Lower lobe of right lung (tissue), 2 donors: ENCODE measurements around the gene CCNT2. TPM values are rescaled to one million over a fixed set of nuclear protein-coding genes. Genes with fewer than 3 reads are reported as not detected.

Source experiments
- ATAC-seq, 2 donors: fragments of 200-7000 bp; cut with Tn5 transposase; one replicate each; pipeline ENCODE4 v1.9.1; 2020 to 2022; ENCODE audit warnings: mild to moderate bottlenecking in 2 of 2, moderate library complexity in 2 of 2
- DNase-seq: peaks from one replicate; pipeline ENCODE4 v3.0.0-alpha.2; 2020
- H3K27ac ChIP-seq: fragments of 200-600 bp; one replicate; pipeline ENCODE4 v1.8.0; 2022
- H3K27me3 ChIP-seq: fragments of 200-600 bp; one replicate; pipeline ENCODE4 v1.8.0; 2022; ENCODE audit warnings: low read depth
- H3K36me3 ChIP-seq: fragments of 200-600 bp; one replicate; pipeline ENCODE4 v1.8.0; 2022; ENCODE audit warnings: mild to moderate bottlenecking
- H3K4me1 ChIP-seq: fragments of 200-600 bp; one replicate; pipeline ENCODE4 v1.8.0; 2022
- H3K4me3 ChIP-seq: fragments of 200-600 bp; one replicate; pipeline ENCODE4 v1.8.0; 2022; ENCODE audit warnings: mild to moderate bottlenecking
- H3K9me3 ChIP-seq: fragments of 200-600 bp; one replicate; pipeline ENCODE4 v1.8.0; 2022
- intact Hi-C: fragments of 100-400 bp; cut with DNase I; formaldehyde crosslinking; loops from one replicate; pipeline ENCODE4 v1.11.0; 2022
- total RNA-seq: library from RNA; stranded (reverse); fragmentation: NEBNext Ultra II Directional; extraction: Animal tissue kit (Norgen Biotek cat#: 25700); gene quantifications from one replicate; pipeline ENCODE4 v1.2.1, GENCODE V29; 2021
- TF ChIP-seq, protein P1 (sequence below): fragments of 200-600 bp; IDR thresholded peaks from one replicate; pipeline ENCODE4 v1.8.0; 2022; ENCODE audit warnings: antibody characterized with exemption, mild to moderate bottlenecking
- donor health status: DM: no; HTN: yes; CAD: no; lungs with severe emphysema.

The CCNT2 gene
- total RNA-seq, 1 donor from 2014 or later = 44.0 TPM

GRCh38 chr2:134949981-134950708 lies 31.5 kb downstream of the CCNT2 start:
- DNase-seq = no peak
- TF ChIP-seq, protein P1, sequence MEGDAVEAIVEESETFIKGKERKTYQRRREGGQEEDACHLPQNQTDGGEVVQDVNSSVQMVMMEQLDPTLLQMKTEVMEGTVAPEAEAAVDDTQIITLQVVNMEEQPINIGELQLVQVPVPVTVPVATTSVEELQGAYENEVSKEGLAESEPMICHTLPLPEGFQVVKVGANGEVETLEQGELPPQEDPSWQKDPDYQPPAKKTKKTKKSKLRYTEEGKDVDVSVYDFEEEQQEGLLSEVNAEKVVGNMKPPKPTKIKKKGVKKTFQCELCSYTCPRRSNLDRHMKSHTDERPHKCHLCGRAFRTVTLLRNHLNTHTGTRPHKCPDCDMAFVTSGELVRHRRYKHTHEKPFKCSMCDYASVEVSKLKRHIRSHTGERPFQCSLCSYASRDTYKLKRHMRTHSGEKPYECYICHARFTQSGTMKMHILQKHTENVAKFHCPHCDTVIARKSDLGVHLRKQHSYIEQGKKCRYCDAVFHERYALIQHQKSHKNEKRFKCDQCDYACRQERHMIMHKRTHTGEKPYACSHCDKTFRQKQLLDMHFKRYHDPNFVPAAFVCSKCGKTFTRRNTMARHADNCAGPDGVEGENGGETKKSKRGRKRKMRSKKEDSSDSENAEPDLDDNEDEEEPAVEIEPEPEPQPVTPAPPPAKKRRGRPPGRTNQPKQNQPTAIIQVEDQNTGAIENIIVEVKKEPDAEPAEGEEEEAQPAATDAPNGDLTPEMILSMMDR = no peak
- no peak overlapping the region for H3K27ac ChIP-seq

DNA sequence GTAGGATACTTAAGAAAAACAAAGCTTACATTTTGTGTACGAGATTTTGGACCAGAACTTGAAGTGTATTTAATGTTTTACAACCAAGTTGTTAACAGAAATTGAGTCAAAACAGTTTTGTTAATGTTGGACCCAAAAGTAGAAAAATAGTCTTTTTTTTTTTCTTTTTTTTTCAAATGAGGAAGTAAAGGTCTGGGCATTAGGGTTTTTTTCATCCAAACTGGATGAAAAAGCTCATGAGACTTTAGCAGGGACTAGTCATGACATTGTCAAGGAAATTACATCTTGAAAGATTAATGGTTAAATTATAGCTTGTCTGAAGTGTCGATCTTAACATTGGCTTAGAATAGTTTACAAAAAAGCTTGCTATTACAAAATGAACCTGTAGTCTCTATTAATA lies 32.3 kb downstream of the CCNT2 start:
- TF ChIP-seq, protein P1 = no peak
- ATAC-seq (no peak), DNase-seq (no peak)
- Histone ChIP-seq H3K36me3 (peaks cover 96% of the 10 kb centered on the region), H3K27me3 (no peaks in the 10 kb centered on the region), H3K4me1 (no peaks in the 10 kb centered on the region), H3K9me3 (no peaks in the 10 kb centered on the region), H3K27ac (no peak overlapping the region), H3K4me3 (no peak overlapping the region)
- intact Hi-C loops = no loop called here

More at GRCh38 chr2:134949981-134950708, 31.5 kb downstream of the CCNT2 start:
- intact Hi-C loops = no loop called here
- no peaks in the 10 kb centered on the region for H3K9me3 ChIP-seq
- H3K4me1 ChIP-seq = no peaks in the 10 kb centered on the region
- no peak for ATAC-seq
- peaks cover 89% of the 10 kb centered on the region for H3K36me3 ChIP-seq
- H3K27me3 ChIP-seq = no peaks in the 10 kb centered on the region
- H3K4me3 ChIP-seq = no peak overlapping the region

DNA sequence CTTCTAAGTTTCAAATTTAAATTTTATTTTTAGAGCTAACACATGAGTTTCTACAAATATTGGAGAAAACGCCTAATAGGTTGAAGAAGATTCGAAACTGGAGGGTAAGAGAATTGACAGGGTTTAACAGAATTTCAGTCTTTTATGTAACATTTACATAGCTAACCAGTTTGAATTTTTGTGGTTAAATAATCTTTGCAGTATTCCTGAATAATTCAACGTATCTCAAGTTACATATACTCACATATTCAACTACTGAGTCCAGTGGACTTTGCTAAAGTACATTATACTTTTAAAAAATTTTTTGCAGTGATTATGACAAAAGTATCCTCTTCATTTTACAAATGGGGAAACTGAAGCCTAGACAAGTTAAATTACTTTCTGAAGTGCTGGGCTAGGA lies 34.0 kb downstream of the CCNT2 start:
- Histone ChIP-seq H3K4me1 (no peaks in the 10 kb centered on the region), H3K27ac (no peak overlapping the region), H3K27me3 (no peaks in the 10 kb centered on the region), H3K36me3 (peaks cover 96% of the 10 kb centered on the region), H3K9me3 (no peaks in the 10 kb centered on the region), H3K4me3 (no peak overlapping the region)
- intact Hi-C loops = no loop called here
- TF ChIP-seq, protein P1 = no peak
- DNase-seq (no peak), ATAC-seq (no peak)

DNA sequence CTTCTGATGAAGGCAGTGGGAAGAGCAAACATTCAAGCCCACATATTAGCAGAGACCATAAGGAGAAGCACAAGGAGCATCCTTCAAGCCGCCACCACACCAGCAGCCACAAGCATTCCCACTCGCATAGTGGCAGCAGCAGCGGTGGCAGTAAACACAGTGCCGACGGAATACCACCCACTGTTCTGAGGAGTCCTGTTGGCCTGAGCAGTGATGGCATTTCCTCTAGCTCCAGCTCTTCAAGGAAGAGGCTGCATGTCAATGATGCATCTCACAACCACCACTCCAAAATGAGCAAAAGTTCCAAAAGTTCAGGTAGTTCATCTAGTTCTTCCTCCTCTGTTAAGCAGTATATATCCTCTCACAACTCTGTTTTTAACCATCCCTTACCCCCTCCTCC lies 35.4 kb downstream of the CCNT2 start:
- Histone ChIP-seq H3K9me3 (no peaks in the 10 kb centered on the region), H3K27me3 (no peaks in the 10 kb centered on the region), H3K27ac (no peak overlapping the region), H3K4me3 (no peak overlapping the region), H3K4me1 (no peaks in the 10 kb centered on the region), H3K36me3 (peaks cover 92% of the 10 kb centered on the region)
- intact Hi-C loops = no loop called here
- ATAC-seq = no peak
- DNase-seq = no peak
- TF ChIP-seq, protein P1 = no peak

DNA sequence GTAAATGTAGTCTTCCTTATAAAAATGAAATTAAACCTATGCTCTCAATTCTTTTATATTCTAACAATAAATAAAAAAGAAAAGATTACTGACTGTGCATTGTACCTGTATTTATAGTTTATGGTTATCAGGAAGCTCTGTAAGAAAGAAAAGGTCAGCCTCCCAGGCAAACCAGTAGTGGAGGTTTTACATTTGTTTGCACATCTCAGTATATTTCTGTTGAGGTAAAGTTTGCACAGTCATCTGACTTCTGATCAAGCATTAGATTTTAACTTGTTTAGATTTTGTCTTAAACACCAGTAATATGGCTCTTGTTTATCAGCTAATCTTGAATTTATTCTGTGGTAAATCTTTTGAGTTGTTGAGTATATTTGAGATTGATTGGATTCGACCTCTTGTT lies 37.1 kb downstream of the CCNT2 start:
- Histone ChIP-seq H3K27me3 (no peaks in the 10 kb centered on the region), H3K4me1 (no peaks in the 10 kb centered on the region), H3K27ac (no peak overlapping the region), H3K36me3 (peaks cover 77% of the 10 kb centered on the region), H3K9me3 (no peaks in the 10 kb centered on the region), H3K4me3 (no peak overlapping the region)
- ATAC-seq = no peak
- intact Hi-C loops = no loop called here
- DNase-seq = no peak
- TF ChIP-seq, protein P1 = no peak
